Testis (tissue), 5 donors: ENCODE data around the gene RHBDD1. TPM values are rescaled to one million over a fixed set of nuclear protein-coding genes. Genes with fewer than 3 reads are reported as not detected.
A peak's percentile ranks its signal among the peaks of the same experiment; 100 is the strongest.

Experiments
- DNase-seq: peaks from one replicate; pipeline ENCODE4 v3.0.0-alpha.2; 2019
- H3K27ac ChIP-seq, 2 donors: fragments of 200-600 bp; sonication (generic); one replicate each; pipeline ENCODE4 v1.5.1; 2019
- H3K27me3 ChIP-seq: fragments of 200-600 bp; sonication (generic); one replicate; pipeline ENCODE4 v1.5.1; 2019
- H3K36me3 ChIP-seq: fragments of 200-600 bp; sonication (generic); one replicate; pipeline ENCODE4 v1.5.1; 2017; ENCODE audit warnings: low read depth; ENCODE audit errors: missing control alignments
- H3K4me1 ChIP-seq: fragments of 200-600 bp; sonication (generic); one replicate; pipeline ENCODE4 v1.5.1; 2019
- H3K4me3 ChIP-seq, 2 donors: fragments of 200-600 bp; sonication (generic); one replicate each; pipeline ENCODE4 v1.5.1; 2017 to 2019
- H3K9me3 ChIP-seq: fragments of 200-600 bp; sonication (generic); one replicate; pipeline ENCODE4 v1.5.1; 2017
- CTCF ChIP-seq, 3 experiments: fragments of 450-650 bp in 2 of 3; fragments of 200-600 bp in 1 of 3; sonication (generic) in 1 of 3; IDR thresholded peaks; one replicate each; pipeline ENCODE4 v1.5.1; 2016 to 2019; ENCODE audit warnings: antibody characterized with exemption in 3 of 3, mild to moderate bottlenecking in 2 of 3, moderate library complexity in 1 of 3
- POLR2A ChIP-seq: fragments of 450-650 bp; IDR thresholded peaks from one replicate; pipeline ENCODE4 v1.6.1; 2017; ENCODE audit warnings: antibody characterized with exemption, mild to moderate bottlenecking, moderate library complexity
- WGBS, 2 donors: methylation state at CpG; one replicate each; pipeline ENCODE4 v1.1.5; 2018; 5-methylcytosine and 5-hydroxymethylcytosine counted together
- intact Hi-C: fragments of 100-400 bp; cut with DNase I; formaldehyde crosslinking; loops from one replicate; pipeline ENCODE4 v1.15.1; 2023; ENCODE audit warnings: low total_unique reads
- long read RNA-seq, 2 donors: transcript quantifications; one replicate each; lab custom pipeline, GENCODE V29; 2026
- polyA plus RNA-seq: library from polyadenylated mRNA; stranded (reverse); fragments of 350-450 nt; fragmentation: Illumina TruSeq; extraction: RNeasy Lipid Tissue Mini Kit (QIAGEN cat#74804); gene quantifications from one replicate; pipeline ENCODE4 v1.2.3, GENCODE V29; 2014; ENCODE audit warnings: low read depth, low replicate concordance; ENCODE audit not compliant: insufficient read depth
- total RNA-seq, 2 donors: library from RNA; depleted of rRNA; stranded (reverse); fragments of >200 nt; gene quantifications; one replicate each; pipeline ENCODE4 v1.2.3, GENCODE V29; 2016

RHBDD1 gene, protein sequence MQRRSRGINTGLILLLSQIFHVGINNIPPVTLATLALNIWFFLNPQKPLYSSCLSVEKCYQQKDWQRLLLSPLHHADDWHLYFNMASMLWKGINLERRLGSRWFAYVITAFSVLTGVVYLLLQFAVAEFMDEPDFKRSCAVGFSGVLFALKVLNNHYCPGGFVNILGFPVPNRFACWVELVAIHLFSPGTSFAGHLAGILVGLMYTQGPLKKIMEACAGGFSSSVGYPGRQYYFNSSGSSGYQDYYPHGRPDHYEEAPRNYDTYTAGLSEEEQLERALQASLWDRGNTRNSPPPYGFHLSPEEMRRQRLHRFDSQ
- total RNA-seq (10 to 100 TPM; 38.0 to 43.4 TPM), polyA plus RNA-seq (49.8 TPM)
- long read RNA-seq, donor 1, full-length matches to known transcripts: 2 of 2 reads
- long read RNA-seq, donor 1, partial matches to known transcripts: 0 of 2 reads
- long read RNA-seq, donor 1, other reads (novel, unspliced or antisense): 0 of 2 reads
- long read RNA-seq, donor 2, full-length matches to known transcripts: 3 of 3 reads
- long read RNA-seq, donor 2, partial matches to known transcripts: 0 of 3 reads
- long read RNA-seq, donor 2, other reads (novel, unspliced or antisense): 0 of 3 reads

GRCh38 chr2:226835796-226836547, at the start of gene RHBDD1:
Gene RHBDD1, plus strand, starts transcription at chr2:226836054. Its CDS starts 28,640 bp downstream, at chr2:226864694.
- TF ChIP-seq POLR2A (peak; percentile 45), CTCF (IDR thresholded peaks at IDR 0.05) (peak in 1 of 3 experiments; percentile 4)
- peak within 1 kb of the TSS; percentile 96 to 98 for H3K27ac ChIP-seq
- no peaks in the 10 kb centered on the region for H3K27me3 ChIP-seq
- intact Hi-C loops: no loop called here
- DNase-seq: peak; percentile 95
- H3K36me3 ChIP-seq: no peaks in the 10 kb centered on the region
- H3K4me1 ChIP-seq: peaks cover 8% of the 10 kb centered on the region
- 0 to 1% methylated on average over 14 to 75 of the region's 75 CpGs for WGBS, 2 donors
- no peaks in the 10 kb centered on the region for H3K9me3 ChIP-seq
- peak within 1 kb of the TSS; percentile 82 to 86 for H3K4me3 ChIP-seq

DNA sequence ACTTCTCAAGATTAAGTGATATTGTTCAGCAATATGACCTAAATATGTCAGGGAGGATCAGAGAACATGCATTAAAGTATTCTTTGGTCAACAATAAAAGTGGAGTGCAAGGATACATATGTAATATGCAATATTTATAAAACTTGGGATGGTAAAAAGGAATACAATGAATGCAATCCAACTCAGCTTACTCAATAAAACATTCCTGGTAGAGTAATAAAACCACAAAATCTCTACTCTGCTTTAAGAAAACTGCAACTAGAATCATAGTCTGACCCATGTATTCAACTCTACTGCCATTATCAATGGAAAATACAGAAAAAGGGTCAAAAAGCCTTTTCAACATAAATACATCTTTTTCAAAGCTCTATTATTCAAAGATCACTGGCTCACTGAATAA, 47.8 kb upstream of the RHBDD1 start:
- intact Hi-C loops: no loop called here
- H3K4me3 ChIP-seq: no peak overlapping the region

GRCh38 chr2:226788881-226789490, 46.9 kb upstream of the RHBDD1 start:
- intact Hi-C loops: no loop called here
- Histone ChIP-seq H3K9me3 (no peaks in the 10 kb centered on the region), H3K36me3 (no peaks in the 10 kb centered on the region), H3K4me3 (no peak overlapping the region), H3K27me3 (no peaks in the 10 kb centered on the region), H3K4me1 (no peaks in the 10 kb centered on the region), H3K27ac (no peak overlapping the region)
- no peak for DNase-seq
- 43 to 45% methylated on average over 3 of the region's 3 CpGs for WGBS, 2 donors
- TF ChIP-seq POLR2A (no peak), CTCF (IDR thresholded peaks at IDR 0.05) (no peak)

More for the DNA sequence above, 47.8 kb upstream of the RHBDD1 start:
- DNase-seq: no peak
- Histone ChIP-seq H3K36me3 (no peaks in the 10 kb centered on the region), H3K27ac (no peak overlapping the region), H3K9me3 (no peaks in the 10 kb centered on the region), H3K27me3 (no peaks in the 10 kb centered on the region), H3K4me1 (no peaks in the 10 kb centered on the region)
- TF ChIP-seq POLR2A (no peak), CTCF (IDR thresholded peaks at IDR 0.05) (no peak)

GRCh38 chr2:226790011-226790410, 45.8 kb upstream of the RHBDD1 start:
- TF ChIP-seq CTCF (IDR thresholded peaks at IDR 0.05): no peak
- TF ChIP-seq POLR2A: no peak
- no peak overlapping the region for H3K4me3 ChIP-seq
- no peak for DNase-seq
- intact Hi-C loops: loop anchor here (10.0 kb wide), 1 partner anchor 65 kb away; no protein-coding TSS in a partner anchor
- 38 to 65% methylated on average over 1 of the region's 1 CpG for WGBS, 2 donors
- no peaks in the 10 kb centered on the region for H3K4me1 ChIP-seq
- H3K27me3 ChIP-seq: no peaks in the 10 kb centered on the region
- H3K27ac ChIP-seq: no peak overlapping the region
- no peaks in the 10 kb centered on the region for H3K9me3 ChIP-seq
- no peaks in the 10 kb centered on the region for H3K36me3 ChIP-seq
